HL-60 (cell line): ENCODE measurements around the gene TAP2.

ENCODE experiments used
- DNase-seq, 2 experiments: peaks; one replicate each; pipeline ENCODE4 v3.0.0-alpha.2; 2010 to 2020; ENCODE audit warnings: low read depth in 1 of 2, low spot score in 1 of 2
- H3K27ac ChIP-seq: fragments of 250-450 bp; sonication (Bioruptor Pico); replicated peaks from 2 replicates; pipeline ENCODE4 v1.5.1; 2020; ENCODE audit warnings: mild to moderate bottlenecking, moderate library complexity
- H3K27me3 ChIP-seq: fragments of 250-450 bp; sonication (Bioruptor Pico); 2 replicates; pipeline ENCODE4 v1.5.1; 2021; ENCODE audit warnings: mild to moderate bottlenecking, moderate library complexity; ENCODE audit not compliant: insufficient read depth, poor library complexity, severe bottlenecking
- H3K4me3 ChIP-seq: replicated peaks from 2 replicates; pipeline ENCODE4 v1.5.1; 2011; ENCODE audit warnings: mild to moderate bottlenecking, control low read depth, low read length; ENCODE audit not compliant: insufficient read depth
- GABPA ChIP-seq: IDR thresholded peaks from 2 replicates; pipeline ENCODE4 v1.6.1; 2012; ENCODE audit warnings: low read depth
- POLR2AphosphoS5 ChIP-seq: IDR thresholded peaks from 2 replicates; pipeline ENCODE4 v1.6.1; 2012; ENCODE audit warnings: low read depth
- SPI1 ChIP-seq: IDR thresholded peaks from 2 replicates; pipeline ENCODE4 v1.6.1; 2012; ENCODE audit warnings: low read depth, mild to moderate bottlenecking, borderline replicate concordance
- TF ChIP-seq, protein P1 (sequence below): IDR thresholded peaks from 2 replicates; pipeline ENCODE4 v1.6.1; 2012; ENCODE audit warnings: low read depth; ENCODE audit not compliant: insufficient replicate concordance
- TF ChIP-seq, protein P2 (sequence below): IDR thresholded peaks from one replicate; pipeline ENCODE4 v1.5.1; 2011; ENCODE audit warnings: low read length, control low read depth, inconsistent platforms; ENCODE audit not compliant: insufficient read depth

The TAP2 gene

GRCh38 chr6:32853541-32854375 is 15.2 kb upstream of the TAP2 start, which contains the start of the genes PSMB9 and TAP1:
Gene PSMB9 (plus strand): TSS chr6:32854192. CDS start chr6:32854230, 38 bp downstream.
Gene TAP1 (minus strand): TSS chr6:32853704. CDS start chr6:32853636, 68 bp downstream.
- no peaks in the 10 kb centered on the region for H3K27me3 ChIP-seq
- peak within 1 kb of the TSS; percentile 72 for H3K27ac ChIP-seq
- TF ChIP-seq, protein P1, sequence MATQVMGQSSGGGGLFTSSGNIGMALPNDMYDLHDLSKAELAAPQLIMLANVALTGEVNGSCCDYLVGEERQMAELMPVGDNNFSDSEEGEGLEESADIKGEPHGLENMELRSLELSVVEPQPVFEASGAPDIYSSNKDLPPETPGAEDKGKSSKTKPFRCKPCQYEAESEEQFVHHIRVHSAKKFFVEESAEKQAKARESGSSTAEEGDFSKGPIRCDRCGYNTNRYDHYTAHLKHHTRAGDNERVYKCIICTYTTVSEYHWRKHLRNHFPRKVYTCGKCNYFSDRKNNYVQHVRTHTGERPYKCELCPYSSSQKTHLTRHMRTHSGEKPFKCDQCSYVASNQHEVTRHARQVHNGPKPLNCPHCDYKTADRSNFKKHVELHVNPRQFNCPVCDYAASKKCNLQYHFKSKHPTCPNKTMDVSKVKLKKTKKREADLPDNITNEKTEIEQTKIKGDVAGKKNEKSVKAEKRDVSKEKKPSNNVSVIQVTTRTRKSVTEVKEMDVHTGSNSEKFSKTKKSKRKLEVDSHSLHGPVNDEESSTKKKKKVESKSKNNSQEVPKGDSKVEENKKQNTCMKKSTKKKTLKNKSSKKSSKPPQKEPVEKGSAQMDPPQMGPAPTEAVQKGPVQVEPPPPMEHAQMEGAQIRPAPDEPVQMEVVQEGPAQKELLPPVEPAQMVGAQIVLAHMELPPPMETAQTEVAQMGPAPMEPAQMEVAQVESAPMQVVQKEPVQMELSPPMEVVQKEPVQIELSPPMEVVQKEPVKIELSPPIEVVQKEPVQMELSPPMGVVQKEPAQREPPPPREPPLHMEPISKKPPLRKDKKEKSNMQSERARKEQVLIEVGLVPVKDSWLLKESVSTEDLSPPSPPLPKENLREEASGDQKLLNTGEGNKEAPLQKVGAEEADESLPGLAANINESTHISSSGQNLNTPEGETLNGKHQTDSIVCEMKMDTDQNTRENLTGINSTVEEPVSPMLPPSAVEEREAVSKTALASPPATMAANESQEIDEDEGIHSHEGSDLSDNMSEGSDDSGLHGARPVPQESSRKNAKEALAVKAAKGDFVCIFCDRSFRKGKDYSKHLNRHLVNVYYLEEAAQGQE: peak; percentile 88
- no peak; the same call in 1 of the 2 replicates for TF ChIP-seq POLR2AphosphoS5
- TF ChIP-seq GABPA: 0 out of 2 replicates have a peak, but pooled peaks have one; percentile 24
- TF ChIP-seq, protein P2, sequence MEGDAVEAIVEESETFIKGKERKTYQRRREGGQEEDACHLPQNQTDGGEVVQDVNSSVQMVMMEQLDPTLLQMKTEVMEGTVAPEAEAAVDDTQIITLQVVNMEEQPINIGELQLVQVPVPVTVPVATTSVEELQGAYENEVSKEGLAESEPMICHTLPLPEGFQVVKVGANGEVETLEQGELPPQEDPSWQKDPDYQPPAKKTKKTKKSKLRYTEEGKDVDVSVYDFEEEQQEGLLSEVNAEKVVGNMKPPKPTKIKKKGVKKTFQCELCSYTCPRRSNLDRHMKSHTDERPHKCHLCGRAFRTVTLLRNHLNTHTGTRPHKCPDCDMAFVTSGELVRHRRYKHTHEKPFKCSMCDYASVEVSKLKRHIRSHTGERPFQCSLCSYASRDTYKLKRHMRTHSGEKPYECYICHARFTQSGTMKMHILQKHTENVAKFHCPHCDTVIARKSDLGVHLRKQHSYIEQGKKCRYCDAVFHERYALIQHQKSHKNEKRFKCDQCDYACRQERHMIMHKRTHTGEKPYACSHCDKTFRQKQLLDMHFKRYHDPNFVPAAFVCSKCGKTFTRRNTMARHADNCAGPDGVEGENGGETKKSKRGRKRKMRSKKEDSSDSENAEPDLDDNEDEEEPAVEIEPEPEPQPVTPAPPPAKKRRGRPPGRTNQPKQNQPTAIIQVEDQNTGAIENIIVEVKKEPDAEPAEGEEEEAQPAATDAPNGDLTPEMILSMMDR: peak; percentile 42
- TF ChIP-seq SPI1: no peak
- DNase-seq: peak; percentile 87 to 92
- peak within 1 kb of the TSS; percentile 73 for H3K4me3 ChIP-seq

DNA sequence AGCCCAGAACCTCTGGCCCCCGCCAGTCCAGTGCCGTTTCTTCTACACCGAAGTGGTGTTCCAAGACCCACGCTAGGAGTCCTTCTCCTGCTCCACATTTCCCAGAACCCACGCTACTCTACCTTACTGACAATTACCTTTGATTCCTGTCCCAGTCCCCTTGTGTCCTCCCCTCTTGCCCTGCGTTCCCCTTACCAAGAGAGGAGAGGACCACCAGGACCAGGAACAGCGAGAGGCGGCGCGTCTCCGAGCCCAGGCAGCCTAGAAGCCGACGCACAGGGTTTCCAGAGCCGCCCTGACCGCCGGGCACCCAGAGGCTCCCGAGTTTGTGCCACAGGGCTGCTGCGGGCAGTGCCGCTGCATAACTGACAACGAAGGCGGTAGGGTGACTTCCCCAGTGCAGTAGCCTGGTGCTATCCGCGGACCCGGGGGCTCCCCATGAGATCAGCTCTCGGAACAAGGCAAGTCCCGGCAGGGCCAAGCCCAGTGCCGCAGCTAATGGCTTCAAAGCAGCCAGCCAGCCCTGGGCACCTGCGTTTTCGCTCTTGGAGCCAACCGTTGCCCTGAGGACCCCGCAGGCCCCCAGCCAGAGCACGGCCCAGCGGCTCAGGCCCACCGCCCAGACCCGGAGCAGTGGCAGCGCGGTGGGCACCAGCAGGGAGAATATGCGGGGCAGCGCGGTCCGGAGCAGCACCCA is 14.5 kb upstream of the TAP2 start:
- peak in 1 of 2 experiments; percentile 57 for DNase-seq
- Histone ChIP-seq H3K27ac (peak overlapping the region; percentile 72), H3K27me3 (no peaks in the 10 kb centered on the region), H3K4me3 (peak overlapping the region; percentile 73)
- TF ChIP-seq, protein P1: no peak
- TF ChIP-seq SPI1: no peak
- TF ChIP-seq, protein P2: no peak
- no peak for TF ChIP-seq POLR2AphosphoS5
- no peak for TF ChIP-seq GABPA

GRCh38 chr6:32852018-32852843 is 13.7 kb upstream of the TAP2 start:
- Histone ChIP-seq H3K27me3 (no peaks in the 10 kb centered on the region), H3K27ac (no peak overlapping the region; the same call in 1 of the 2 replicates), H3K4me3 (peak overlapping the region; percentile 73)
- TF ChIP-seq, protein P2: no peak
- TF ChIP-seq, protein P1: no peak
- no peak for TF ChIP-seq SPI1
- no peak for TF ChIP-seq POLR2AphosphoS5
- TF ChIP-seq GABPA: no peak
- DNase-seq: no peak
